GM12872 (cell line): ENCODE results near the gene CYP46A1.

Experiments
- TF ChIP-seq, protein P1 (sequence below): IDR thresholded peaks from 3 replicates; pipeline ENCODE4 v1.5.1; 2011; ENCODE audit warnings: low read depth, mild to moderate bottlenecking, low read length, moderate library complexity; ENCODE audit not compliant: insufficient read depth

CYP46A1 gene

DNA sequence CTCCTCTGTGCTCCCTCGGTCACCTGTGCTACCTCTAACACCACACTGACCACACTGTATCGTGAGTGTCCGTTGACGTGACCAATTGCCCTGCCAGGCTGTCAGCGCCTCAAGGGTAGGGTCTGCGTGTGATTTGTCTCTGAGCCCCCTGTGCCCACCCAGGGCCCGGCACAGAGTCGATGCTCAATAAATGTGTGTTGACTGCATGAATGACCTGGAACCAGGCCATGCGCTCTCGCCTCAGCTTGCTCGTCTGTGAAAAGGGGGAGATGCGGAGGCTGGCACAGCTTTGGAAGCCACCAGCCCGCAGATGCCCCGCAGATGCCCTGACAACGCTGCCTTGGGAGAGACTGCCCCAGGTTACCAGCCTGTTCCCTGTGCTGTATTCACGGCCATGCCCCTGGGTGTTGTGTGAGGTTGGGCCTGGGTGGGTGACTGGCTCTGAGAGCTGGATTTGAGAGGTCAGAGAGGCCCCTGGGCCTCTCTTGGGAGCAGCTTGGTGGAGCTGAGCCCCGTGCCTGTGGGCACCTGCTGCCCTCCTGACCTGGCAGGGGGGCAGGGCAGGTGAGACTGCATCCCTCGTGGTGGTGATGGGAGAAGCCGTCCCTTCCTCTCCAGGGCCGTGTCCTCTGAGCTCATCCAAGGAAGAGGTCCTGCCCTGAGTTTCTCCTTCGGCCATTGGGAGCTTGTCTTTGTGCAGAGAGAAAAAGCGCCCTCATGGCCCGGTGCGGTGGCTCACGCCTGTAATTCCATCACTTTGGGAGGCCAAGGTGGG is 43.2 kb downstream of the CYP46A1 start:
- TF ChIP-seq, protein P1, sequence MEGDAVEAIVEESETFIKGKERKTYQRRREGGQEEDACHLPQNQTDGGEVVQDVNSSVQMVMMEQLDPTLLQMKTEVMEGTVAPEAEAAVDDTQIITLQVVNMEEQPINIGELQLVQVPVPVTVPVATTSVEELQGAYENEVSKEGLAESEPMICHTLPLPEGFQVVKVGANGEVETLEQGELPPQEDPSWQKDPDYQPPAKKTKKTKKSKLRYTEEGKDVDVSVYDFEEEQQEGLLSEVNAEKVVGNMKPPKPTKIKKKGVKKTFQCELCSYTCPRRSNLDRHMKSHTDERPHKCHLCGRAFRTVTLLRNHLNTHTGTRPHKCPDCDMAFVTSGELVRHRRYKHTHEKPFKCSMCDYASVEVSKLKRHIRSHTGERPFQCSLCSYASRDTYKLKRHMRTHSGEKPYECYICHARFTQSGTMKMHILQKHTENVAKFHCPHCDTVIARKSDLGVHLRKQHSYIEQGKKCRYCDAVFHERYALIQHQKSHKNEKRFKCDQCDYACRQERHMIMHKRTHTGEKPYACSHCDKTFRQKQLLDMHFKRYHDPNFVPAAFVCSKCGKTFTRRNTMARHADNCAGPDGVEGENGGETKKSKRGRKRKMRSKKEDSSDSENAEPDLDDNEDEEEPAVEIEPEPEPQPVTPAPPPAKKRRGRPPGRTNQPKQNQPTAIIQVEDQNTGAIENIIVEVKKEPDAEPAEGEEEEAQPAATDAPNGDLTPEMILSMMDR, result no peak

DNA sequence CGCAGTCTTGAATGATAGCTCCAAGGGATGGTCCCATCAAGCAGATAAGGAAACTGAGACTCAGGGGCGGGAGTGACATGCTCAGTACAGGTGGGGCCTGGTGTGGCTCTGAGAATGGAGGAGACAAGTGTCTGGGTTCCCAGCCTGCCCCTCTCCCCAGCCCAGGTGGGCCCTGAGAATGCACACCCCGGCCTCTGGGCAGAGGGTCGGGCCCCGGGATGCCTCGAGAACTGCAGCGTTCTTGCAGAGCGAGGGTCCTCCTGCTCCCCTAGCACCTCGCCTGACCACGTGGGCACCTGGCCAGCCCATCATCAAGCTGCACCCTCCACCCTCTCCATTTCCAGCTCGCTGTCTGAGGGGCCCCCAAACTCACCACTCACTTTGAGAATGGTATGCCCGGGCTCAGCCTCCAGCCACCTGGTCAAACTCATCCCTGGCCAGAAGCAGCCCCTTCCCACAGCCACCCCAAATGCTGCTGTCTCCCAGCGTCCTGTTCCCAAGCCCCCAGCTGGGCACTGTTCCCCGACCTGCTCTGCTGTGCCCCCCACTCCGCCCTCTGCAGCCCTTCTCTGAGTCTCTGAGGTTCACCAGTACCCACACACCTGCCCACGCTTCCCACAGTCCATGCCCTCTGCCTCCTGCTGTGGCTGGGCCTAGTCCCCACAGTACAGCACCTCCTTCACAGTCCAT is 44.3 kb downstream of the CYP46A1 start:
- TF ChIP-seq, protein P1, result no peak

DNA sequence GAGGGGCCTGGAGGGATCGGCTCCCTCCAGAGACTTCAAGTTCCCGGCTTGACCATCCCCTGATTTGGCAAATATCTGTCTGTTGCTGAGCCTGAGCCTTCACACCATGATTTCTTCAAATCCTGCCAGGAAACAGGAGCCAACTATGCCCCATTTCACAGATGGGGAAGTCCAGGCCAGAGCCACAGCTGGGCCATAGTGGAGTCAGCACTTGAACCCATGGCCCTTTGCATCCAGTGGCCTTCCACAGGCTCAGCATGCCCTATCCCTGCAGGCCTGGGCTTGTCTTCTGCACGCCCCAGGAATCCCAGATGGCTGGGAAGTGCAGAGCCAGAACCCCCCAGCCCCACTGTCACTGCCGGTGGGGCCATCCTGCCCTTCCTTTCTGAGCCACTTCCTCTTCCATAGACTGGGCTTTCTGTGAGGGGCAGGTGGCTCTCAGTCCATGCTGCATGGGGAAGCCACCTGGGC is 44.9 kb downstream of the CYP46A1 start:
- TF ChIP-seq, protein P1, result no peak

DNA sequence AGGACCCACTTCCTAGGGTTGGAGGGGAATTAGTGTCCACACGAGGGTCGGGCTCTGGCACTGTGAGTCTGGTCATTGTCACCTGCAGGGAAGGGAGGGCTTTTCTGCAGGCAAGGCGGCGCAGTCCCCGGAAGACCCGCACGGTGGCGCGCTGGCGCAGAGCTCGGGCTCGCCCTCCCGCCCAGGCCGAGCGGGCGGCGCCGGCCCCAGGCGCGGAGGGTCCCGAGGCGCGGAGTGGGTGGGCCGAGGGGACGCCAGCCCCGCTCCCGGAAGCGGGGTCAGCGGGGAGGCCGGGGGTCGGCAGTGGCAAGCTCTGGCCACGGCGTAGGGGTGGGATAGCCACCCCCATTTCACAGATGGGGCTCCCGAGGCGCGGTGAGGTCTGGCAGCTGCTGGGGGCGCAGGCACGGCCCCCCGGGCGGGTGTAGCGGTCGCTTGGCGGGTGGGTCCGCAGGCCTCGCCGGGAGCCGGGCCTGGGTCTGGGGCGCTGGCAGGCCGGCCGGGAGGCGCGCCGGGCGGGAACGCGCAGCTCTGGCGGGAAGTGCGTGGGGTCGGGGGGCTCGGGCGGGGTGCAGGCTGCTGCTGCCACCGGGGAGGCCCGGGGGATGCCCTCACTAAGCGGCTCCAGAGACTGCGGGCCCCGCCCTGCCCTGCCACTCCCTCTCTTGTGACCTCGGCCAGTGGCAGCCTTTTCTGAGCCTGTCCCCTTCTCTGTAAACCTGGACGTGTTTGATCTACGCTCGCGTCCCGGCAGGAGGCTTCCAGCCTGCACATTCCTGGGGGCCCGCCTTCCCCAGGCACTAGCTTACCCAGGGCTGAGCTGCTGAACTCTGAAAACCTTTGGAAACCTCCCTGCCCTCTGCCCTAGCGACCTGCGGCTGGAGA is 46.1 kb downstream of the CYP46A1 start:
- TF ChIP-seq, protein P1, result peak; percentile 89

DNA sequence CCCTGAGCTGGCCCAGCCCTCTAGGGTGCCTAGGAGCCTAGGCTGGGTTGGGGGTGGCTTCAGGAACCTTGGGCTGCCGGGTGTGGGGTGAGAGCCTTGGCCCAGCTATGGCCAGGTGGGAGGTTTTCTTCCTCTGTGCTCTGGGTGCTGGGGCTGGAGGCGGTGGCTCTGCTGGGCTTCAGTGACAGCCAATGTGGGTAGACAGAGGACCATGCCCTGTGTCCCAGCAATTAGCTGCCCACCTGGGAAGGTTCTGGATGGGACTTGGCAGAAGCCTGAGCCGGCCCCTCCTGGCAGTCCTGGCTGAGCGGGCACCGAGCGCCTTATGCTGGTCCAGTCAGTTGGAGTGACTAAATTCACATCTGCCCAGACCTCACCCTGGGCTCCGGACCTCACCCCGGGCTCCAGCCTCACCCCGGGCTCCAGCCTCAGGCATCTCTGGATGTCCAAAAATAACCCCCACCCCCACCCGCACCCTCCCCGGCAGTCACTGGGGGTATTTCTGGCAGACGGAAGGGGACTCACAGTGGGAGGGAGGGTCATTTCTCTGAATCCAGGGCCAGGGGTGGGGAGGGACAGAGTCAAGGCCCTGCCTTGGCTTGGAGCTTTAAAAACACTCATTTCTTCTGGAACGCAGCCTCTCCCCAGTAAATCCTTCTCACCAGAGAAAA is 46.9 kb downstream of the CYP46A1 start:
- TF ChIP-seq, protein P1, result no peak

DNA sequence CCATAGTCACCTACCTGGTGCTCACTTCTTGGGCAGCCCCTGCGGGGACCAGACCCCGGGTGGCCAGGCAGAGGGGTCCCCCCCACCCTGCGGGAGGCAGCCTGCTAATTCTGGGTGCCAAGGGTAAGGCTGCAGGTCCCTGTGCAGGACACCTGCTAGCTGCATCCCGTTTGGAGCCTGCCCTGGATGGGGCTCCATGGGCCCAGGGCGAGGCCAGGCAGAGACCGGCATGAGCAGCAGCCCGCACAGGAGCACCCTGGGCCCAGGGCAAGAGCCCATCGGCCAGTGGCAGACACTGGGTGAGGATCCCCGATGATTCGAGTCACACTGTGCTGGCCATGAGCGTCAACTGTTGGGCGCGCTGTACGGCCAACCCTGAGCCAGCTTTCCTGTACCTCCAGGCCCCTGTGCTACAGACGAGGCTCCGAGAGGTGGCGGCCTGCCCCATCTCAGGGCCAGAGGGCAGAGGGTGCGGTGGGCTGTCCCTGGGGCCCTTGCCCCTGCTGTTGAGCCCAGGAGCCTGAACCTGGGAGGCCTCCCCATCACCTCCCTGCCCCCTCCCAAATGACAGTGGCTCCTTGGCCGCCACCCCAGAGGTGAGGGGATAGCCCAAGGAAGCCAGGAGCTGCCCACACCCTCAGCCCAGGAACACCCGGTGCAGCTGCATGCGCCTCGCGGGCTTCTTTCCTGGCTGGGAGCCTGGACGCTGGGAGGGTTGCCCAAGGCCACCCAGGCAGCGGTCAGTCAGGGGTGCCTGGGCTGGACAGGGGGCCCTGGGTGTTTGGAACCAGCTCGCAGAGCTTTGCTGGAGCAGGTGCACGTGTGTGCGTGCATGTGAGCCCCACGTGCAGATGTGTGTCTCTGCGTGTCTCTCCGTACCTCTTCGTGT is 47.7 kb downstream of the CYP46A1 start:
- TF ChIP-seq, protein P1, result no peak
